Stimulated activated CD4-positive, alpha-beta T cell treated with anti-CD3 and anti-CD28 coated beads, Interleukin-4, amount 100 ng/mL, for 4 hours (primary cell): ENCODE measurements around the gene LDLRAD4.

ENCODE experiments used
- DNase-seq, 2 experiments: peaks; one replicate each; pipeline ENCODE4 v3.0.0-alpha.2; 2020

Gene LDLRAD4

DNA sequence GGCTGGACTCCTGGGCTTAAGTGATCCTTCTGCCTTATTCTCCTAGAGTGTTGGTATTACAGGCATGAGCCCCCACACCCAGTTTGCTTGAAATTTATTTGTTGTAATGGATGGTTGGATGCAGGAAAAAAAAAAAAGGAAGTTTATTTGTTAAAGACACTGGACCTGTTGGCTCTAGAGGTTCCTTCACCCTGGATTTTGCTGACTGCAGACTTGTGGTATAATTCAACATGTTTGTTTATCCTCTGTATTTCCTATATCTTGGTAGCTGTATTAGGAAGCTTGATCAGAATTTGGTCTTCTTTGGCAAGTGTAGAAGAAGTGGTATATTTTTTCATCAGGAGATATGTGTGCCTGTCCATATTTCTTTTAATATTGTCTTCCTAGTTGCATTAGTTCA, 138.7 kb downstream of the LDLRAD4 start:
- no peak for DNase-seq

DNA sequence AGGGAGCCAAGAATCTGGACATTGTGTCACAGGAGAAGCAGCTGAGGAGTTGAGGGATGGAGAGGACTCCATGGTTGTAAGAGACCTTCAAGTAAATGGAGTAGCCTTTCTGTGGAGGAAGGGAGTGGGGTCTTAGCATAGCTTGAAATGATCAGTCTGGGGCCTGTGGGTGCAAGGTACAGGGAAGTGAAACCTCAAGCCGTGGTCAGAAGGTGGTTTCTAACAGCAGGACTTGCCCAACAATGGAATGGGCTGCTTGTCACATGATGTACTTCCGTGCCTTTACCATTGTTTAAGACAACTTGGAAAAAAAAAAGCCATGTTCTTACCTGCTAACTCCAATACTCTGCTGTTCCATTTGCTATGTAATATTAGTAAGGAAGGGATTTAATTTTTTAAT, 140.7 kb downstream of the LDLRAD4 start:
- DNase-seq, result no peak

- no peak for DNase-seq
Observed at GRCh38 chr18:13361431-13361830, 142.9 kb downstream of the LDLRAD4 start.

- no peak for DNase-seq
Observed at GRCh38 chr18:13362051-13362450, 143.5 kb downstream of the LDLRAD4 start.

- no peak for DNase-seq
Observed at GRCh38 chr18:13362607-13363006, 144.0 kb downstream of the LDLRAD4 start.

- DNase-seq, result no peak
Observed at GRCh38 chr18:13363359-13363758, 144.8 kb downstream of the LDLRAD4 start.

DNA sequence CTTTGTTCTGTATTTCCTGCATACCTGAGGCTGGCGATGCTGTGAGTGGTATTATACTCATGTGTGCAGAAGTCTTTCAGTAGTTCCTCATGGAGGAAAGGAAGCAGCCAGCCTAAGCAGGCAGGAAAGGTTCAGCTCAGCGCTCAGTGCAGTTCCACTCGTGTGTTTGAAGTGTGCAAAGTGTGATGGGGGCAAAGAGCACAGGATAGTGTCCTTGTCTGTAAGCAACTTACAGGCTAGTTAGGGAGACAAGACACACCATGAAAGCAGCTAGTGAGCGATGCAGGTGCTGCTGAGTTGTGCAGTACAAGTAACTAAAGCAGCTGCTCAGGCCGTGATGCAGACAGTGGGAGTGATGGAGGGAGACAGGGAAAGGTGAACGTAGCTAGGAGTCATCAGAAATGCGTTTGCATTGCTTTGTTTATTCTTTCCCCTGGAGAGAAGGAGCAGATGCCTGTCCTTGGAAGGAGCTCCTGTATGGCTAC, 146.2 kb downstream of the LDLRAD4 start:
- DNase-seq, result no peak

GRCh38 chr18:13366131-13366530, 147.6 kb downstream of the LDLRAD4 start:
- DNase-seq, result no peak

DNA sequence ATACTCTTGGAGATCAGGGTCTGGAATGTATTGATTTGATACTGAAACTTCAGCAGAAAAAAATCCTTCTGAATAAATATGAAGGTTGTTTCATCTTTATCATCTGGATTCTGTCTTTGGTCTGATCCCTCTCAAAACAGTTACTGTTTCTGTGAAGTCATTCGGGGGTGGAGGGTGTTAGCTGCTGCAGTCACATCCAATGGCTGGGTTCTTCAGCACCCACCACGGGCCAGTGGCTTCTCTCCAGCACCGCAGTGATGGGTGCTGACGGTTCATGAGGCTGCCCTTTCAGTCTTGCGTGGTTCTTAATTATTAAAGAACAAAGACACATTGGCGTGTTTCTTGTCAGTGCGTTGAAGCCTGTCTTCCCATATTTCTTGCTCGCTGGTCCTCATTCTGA, 148.0 kb downstream of the LDLRAD4 start:
- no peak for DNase-seq

DNA sequence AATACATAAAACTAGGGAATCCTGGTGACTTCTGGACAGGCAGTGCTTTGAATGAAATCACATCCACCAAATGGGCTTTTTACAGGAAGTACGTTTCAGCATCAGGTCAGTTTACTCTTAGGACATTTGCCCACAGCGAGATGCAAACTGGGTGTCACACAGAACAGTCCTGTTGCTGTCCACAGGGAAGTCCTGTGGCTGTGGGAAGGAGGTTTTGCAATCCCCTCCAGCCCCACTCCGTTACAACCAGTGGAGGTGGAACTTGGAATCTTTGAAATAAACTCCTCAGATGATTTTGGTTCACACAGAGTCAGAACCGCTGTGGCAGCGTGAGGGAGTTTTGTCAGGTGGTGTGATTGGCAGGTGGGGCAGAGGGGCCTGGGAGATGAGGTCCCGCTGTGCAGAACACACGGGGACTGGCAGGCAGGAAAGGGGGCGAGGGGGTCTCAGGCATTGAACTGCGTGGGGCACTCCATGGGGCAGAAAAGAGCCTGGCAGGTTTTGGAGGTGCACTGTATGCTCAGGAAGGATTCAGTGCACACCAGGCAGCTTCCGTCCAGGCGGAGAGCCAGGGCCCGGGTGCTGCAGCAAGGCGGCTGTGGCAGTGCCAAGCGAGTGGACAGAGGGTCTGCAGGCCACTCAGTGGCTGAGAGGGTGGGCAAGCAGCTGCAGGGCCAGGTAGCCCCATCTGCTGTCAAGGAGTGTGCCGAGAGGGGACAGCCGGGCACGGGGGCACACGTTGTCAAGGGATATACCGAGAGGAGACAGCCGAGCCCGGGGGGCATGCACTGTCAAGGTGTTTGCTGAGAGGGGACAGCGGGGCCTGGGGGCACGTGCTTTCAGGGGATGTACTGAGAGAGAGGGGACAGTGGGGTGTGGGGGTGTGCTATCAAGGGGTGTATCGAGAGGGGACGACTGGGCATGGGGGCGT, 148.7 kb downstream of the LDLRAD4 start:
- no peak for DNase-seq

- DNase-seq, result no peak
Observed at GRCh38 chr18:13368080-13368813, 149.7 kb downstream of the LDLRAD4 start.

DNA sequence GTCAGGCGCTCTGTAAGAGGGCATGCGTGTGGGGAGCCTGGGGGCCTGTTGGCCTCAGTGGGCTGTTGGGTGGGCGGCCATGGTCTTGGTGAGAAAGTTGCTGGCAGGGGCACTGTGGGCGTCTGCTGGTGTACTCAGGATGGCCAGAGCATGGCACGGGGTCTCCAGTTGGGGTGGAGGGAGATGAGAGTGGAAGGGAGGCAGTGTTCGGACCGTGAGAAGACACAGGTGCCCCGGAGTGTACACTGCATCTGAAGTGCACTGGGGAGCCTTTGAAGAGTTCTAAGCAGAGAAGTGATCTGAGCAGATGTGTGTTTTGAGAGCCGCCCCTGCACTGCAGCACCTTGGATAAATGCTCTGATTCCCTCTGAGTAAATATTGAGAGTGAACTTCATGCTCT, 150.8 kb downstream of the LDLRAD4 start:
- DNase-seq, result no peak

DNA sequence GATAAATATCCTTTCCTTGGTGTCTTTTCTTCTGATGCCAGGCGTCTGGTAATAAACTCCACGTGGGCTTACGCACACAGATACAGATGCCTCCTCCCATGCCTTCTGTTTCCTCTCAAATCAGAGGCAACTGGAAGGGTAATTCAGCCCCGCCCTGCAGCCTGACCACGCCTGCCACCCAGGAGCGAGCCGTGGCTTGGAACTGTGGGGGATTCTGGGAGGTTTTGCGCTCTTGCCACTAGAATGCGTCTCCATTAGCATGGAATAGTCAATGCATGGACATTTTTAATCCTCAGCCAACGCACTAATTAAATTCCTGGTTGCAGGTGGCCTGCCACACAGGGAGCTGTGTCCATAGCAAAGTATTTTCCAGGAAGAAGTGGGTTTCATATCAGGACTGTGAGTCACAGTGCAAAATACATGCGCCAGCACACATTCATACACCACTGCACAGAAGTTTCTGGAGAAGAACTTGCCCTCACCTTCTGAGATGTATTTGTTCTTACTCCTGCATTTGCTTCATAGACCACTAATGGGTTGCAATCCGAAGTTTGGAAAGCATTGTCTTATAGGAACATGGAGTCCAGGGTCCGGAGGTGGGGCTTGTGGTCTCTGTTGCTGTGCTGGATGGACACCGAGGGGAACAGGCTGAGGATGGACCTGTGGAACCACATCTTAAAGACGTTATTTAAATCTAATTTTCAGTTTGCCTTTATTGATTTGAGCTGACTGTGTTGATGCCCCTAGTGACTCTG, 151.4 kb downstream of the LDLRAD4 start:
- DNase-seq, result no peak

GRCh38 chr18:13370995-13371625, 152.6 kb downstream of the LDLRAD4 start:
- no peak for DNase-seq

- DNase-seq, result no peak
Observed at GRCh38 chr18:13371689-13372418, 153.3 kb downstream of the LDLRAD4 start.

- DNase-seq, result no peak
Observed at GRCh38 chr18:13372531-13372951, 154.0 kb downstream of the LDLRAD4 start.

GRCh38 chr18:13374096-13374467, 155.5 kb downstream of the LDLRAD4 start:
- DNase-seq, result no peak

DNA sequence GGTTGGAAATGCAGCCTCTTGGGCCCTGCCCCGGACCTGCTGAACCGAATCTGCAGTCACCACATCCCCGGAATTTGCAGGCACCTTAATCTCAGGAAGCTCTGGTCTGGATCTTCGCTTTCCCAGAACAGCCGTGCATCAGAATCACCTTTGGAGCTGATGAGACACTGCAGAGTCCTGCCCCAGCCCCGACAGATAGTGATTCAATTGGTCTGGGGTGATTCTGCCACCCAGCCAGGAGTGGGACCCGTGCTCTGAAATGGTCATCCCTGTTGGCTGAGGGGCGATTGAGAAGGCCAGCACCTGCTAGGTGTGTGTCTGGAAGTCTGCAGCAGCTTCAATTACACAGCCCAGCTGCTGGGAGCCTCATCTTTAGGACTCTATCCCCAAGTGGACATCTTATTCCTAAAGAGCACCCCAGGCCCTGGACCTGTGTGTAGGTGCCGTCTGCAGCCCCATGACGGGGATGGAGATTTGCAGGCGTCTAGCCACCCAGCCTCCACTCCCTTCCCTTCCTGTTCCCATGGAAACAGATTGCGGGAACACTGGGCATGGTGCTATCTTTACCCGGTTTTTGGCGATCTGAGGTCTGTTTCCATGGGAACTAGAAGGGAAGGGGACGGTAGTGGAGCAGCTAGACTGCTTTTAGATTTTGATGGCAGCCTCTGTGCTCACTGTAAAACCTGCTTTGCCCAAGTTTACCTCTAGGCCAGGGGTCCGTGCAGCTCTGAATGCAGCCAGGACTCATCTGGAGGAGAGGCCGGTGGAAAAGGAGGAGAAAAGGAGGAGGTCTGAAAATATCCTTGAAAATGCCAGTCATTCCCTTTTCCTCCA, 156.1 kb downstream of the LDLRAD4 start:
- no peak for DNase-seq

DNA sequence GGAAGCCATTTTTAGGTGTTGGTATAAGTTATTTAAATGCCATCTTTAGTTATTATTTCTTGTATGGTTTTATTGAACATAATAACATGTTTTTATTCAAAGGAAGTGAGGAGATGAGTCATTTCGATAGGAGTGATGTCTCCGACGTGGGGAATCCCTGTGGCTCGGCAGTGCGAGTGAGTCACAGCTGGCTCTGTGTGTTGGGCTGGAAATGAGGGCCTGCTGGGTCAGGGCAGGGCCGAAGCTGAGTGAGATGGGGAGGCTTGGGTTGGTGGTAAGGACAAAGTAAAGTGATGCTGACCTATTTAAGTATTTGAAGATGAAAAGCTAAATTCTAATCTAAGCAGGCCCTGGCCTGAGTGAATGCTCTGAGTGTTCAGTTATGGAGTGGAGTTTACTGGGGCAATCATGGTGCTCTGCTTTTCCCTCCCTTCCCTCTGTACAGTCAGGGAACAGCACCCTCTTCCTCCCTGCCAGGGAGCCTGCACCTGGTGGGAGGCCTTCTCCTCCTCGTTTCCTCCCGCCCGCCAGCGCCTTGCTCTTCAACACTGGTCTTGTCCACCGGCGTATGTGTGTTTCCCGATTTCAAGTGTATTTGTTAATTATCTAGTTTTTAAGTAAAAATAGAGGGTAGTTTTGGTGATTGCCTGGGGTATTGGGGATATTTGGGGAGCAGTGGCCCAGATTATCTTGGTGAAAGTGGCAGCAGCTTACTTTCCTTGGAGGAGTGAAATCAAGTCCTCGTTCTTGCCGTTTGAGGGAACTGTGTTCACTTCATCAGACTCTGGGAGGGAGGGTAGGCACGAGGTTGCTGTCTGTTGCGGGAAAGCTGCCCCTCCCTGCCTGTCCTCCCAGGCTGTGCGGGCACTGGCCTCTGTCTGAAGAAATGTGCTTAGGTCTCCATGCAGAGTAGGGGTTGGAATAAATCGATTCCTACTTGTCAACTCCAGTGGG, 157.0 kb downstream of the LDLRAD4 start:
- DNase-seq, result peak; percentile 64 to 80
